ENCODE measurements around the gene HDLBP. TPM values are rescaled to one million over a fixed set of nuclear protein-coding genes. Genes with fewer than 3 reads are reported as not detected.
A peak's percentile ranks its signal among the peaks of the same experiment; 100 is the strongest.

HDLBP gene
- total and polyA plus RNA-seq, 2 of the 4 experiments (the other 2 are of a cell fraction), result 648 to 1,165 TPM

- Histone ChIP-seq H4K20me1 (ENCODE audit: insufficient read depth, low read length) (peaks cover 71% of the 10 kb centered on the region), H2BK5ac (ENCODE audit: low read depth, low read length, poor library complexity, severe bottlenecking) (no peak overlapping the region), H4K5ac (ENCODE audit: low read depth, low read length) (no peak overlapping the region), H3K4ac (ENCODE audit: low read depth, low read length) (no peak overlapping the region), H2AK9ac (replicated peaks; ENCODE audit: low read depth, low read length, poor library complexity) (no peak overlapping the region), H3K9me1 (ENCODE audit: insufficient read depth, low read length) (peaks cover 33% of the 10 kb centered on the region), H2AK5ac (ENCODE audit: low read depth, low read length) (no peak overlapping the region), H2BK15ac (ENCODE audit: low read depth, low read length) (no peak overlapping the region), H3K27ac (ENCODE audit: insufficient read depth, low read length) (no peak overlapping the region), H3K27me3 (ENCODE audit: control insufficient read depth, insufficient read depth, low read length) (no peaks in the 10 kb centered on the region), H2AFZ (replicated peaks; ENCODE audit: low read length, poor library complexity) (no peak overlapping the region), H3K56ac (ENCODE audit: extremely low read depth, insufficient read depth, low read length) (no peak overlapping the region), H4K8ac (ENCODE audit: low read depth in 2 of 2, low read length in 2 of 2) (no peak overlapping the region), H3K4me2 (ENCODE audit: low read depth, low read length) (no peak overlapping the region), H3K36me3 (ENCODE audit: control insufficient read depth, insufficient read depth, low read length) (peaks cover 1% of the 10 kb centered on the region), H2BK120ac (ENCODE audit: low read depth, low read length) (no peak overlapping the region), H4K91ac (ENCODE audit: insufficient read depth, low read depth, low read length) (no peak overlapping the region), H3K4me1 (ENCODE audit: control insufficient read depth, insufficient read depth, low read length) (peaks cover 3% of the 10 kb centered on the region; the same call in 1 of the 2 replicates), H3K9me3 (ENCODE audit: control insufficient read depth, insufficient read depth, low read length) (no peaks in the 10 kb centered on the region), H3K14ac (replicated peaks; ENCODE audit: low read depth, low read length) (no peak overlapping the region), H3K18ac (ENCODE audit: low read depth, low read length) (no peak overlapping the region), H3K9ac (ENCODE audit: low read depth, low read length) (no peak overlapping the region), H3K4me3 (ENCODE audit: insufficient read depth, low read depth, low read length) (no peak overlapping the region), H3K23ac (ENCODE audit: low read depth, low read length) (no peak overlapping the region), H3K79me1 (ENCODE audit: low read depth in 1 of 2, low read length in 2 of 2) (peaks cover 34 to 85% of the 10 kb centered on the region in 2 experiments), H2BK20ac (ENCODE audit: low read depth, low read length) (no peak overlapping the region)
- dilution Hi-C loops (cut with HindIII; ENCODE audit: low sequenced_read_pairs, unreplicated experiment), result no loop called here
- no peak for TF ChIP-seq MAFK (IDR thresholded peaks at IDR 0.05; ENCODE audit: low read depth, low read length)
- BruUV-seq (replicated peaks), result no TSS peak
- POLR2A ChIA-PET (ENCODE audit: unreplicated experiment), result no interaction called here
- no CpG with 5 or more reads among the region's 3 CpGs for WGBS, 2 experiments (ENCODE audit: extremely low coverage in 2 of 2, insufficient read length in 1 of 2)
- in situ Hi-C loops (cut with MboI; ENCODE audit: low sequenced_read_pairs), result no loop called here
- DNase-seq, result peak; percentile 33
- CTCF ChIA-PET, result no interaction called here
- intact Hi-C loops (cut with micrococcal nuclease), result no loop called here
- ATAC-seq (ENCODE audit: low read depth), result no peak
Observed at GRCh38 chr2:241288324-241288888, 27.1 kb downstream of the HDLBP start.
